HUES48 (cell line): ENCODE measurements around the gene AGAP3.

ENCODE experiments used
- H3K27ac ChIP-seq: one replicate; pipeline ENCODE4 v1.7.0; 2013; ENCODE audit warnings: low read depth, low read length, inconsistent platforms
- H3K27me3 ChIP-seq: 2 replicates; pipeline ENCODE4 v1.6.1; 2013; ENCODE audit warnings: mild to moderate bottlenecking, low read length; ENCODE audit not compliant: control insufficient read depth, insufficient read depth
- H3K36me3 ChIP-seq: 2 replicates; pipeline ENCODE4 v1.6.1; 2013; ENCODE audit warnings: low read length; ENCODE audit not compliant: control insufficient read depth, insufficient read depth
- H3K4me1 ChIP-seq: 2 replicates; pipeline ENCODE4 v1.6.1; 2013; ENCODE audit warnings: mild to moderate bottlenecking, low read length; ENCODE audit not compliant: control insufficient read depth, insufficient read depth
- H3K4me3 ChIP-seq: 2 replicates; pipeline ENCODE4 v1.5.1; 2013; ENCODE audit warnings: mild to moderate bottlenecking, low read depth, low read length
- H3K9ac ChIP-seq: 2 replicates; pipeline ENCODE4 v1.6.1; 2013; ENCODE audit warnings: mild to moderate bottlenecking, low read depth, low read length, moderate library complexity
- H3K9me3 ChIP-seq: 2 replicates; pipeline ENCODE4 v1.6.1; 2013; ENCODE audit warnings: low read length; ENCODE audit not compliant: control insufficient read depth, insufficient read depth

The AGAP3 gene

DNA sequence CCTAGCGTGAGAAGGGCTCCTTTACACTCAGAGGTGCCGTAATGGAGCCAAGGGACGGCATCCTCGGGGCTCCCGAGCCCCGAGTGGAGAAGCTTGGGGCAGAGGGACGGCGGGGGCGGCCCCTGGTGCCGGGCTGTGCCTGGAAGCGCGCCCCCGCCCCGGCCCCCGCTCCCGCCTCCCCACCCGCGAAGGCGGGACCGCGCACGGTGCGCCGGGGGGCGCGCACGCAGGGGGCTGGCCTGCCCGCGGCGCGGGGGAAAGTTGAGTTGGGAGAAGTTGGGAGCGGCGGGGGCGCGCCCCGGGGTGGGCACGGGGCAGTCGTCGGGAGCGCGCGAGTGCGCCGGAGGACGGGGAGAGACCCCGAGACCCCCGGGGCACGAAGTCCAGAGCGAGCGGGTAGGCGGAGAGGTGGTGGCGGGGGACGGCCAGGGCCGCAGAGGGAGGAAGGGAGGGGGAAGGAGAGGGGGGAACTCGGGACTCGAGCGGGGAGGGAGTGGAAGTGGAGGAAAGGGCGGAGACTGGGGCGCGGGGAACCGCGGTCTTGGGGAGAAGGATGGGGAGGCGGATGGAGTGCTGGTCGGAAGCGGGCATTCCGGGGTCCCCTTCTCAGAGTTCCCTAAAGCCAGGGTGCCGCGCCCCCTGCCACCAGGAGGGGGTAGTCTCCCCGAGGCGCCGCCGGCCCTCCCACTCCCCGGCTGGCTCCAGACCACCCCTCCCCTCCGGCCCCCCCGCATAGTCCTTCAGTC, 26.7 kb upstream of the AGAP3 start, which contains the start of gene SLC4A2:
Gene SLC4A2 (plus strand): TSS at position 223 of the 746 bp plus-strand sequence. CDS start 2,399 bp downstream, outside the sequence.
- peaks cover 4% of the 10 kb centered on the region; the same call in 1 of the 2 replicates for H3K27me3 ChIP-seq
- H3K4me1 ChIP-seq: peaks cover 44% of the 10 kb centered on the region
- H3K27ac ChIP-seq: peak within 1 kb of the TSS; percentile 91
- H3K36me3 ChIP-seq: peaks cover 2% of the 10 kb centered on the region
- H3K9me3 ChIP-seq: no peaks in the 10 kb centered on the region
- H3K4me3 ChIP-seq: peak within 1 kb of the TSS; percentile 86
- H3K9ac ChIP-seq: peak within 1 kb of the TSS; percentile 13; the same call in 1 of the 2 replicates

DNA sequence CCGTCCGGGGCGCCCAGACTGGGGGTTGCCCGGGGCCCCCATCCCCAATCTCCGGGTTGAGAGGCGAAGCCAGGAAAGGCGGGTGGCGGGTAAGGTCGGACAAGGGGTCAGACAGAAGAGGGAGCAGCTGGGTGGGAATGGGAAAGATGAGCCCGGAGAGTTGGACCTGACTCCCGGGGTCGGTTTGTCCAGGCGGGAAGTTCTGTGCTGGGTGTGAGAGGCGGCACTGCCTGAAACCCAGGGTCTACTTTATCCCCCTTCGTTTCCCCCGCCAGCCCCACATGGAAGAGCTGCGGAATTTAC, 26.2 kb upstream of the AGAP3 start:
- peak overlapping the region; percentile 91 for H3K27ac ChIP-seq
- H3K27me3 ChIP-seq: peaks cover 4% of the 10 kb centered on the region; the same call in 1 of the 2 replicates
- peaks cover 44% of the 10 kb centered on the region for H3K4me1 ChIP-seq
- peak overlapping the region; percentile 86 for H3K4me3 ChIP-seq
- peak overlapping the region; percentile 13; the same call in 1 of the 2 replicates for H3K9ac ChIP-seq
- H3K9me3 ChIP-seq: no peaks in the 10 kb centered on the region
- H3K36me3 ChIP-seq: peaks cover 7% of the 10 kb centered on the region

DNA sequence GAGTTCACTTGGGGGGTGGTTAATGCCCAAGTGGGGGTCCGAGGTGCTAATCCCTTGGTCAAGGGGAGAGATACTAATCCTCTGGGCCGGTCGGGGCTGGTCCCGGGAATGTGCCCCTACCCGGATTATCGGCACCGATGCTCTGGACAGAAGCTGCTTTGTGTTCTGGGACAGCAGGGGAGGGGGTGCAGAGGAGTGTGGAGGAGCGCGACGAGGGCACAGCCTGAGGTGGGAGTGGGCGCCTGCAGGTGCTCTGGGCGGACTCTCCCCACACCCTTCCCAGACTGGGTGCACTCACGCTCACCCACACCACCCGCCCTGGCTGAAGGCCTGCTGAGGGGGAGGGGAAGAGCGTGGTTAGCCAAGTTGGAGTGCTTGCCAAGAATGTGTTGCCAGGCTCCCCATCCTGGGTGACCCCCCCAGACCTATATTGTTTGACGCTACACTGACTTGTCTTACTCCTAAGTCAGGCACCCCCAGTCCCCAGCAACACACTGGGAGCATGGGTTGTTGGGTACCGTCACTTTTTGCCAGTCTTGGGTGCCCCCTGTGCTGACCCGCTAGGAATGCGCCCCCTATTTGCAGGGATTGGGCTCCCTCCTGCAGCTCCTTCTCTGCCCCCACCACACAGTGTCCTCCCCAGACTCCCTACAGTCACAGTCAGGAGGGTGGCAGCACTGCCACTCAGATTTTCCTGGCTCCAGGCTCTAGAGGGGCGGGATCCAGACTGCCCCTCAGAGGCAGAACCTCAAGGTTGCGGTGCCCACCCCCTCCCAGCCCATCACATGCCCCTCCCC, 25.7 kb upstream of the AGAP3 start:
- peak overlapping the region; percentile 91 for H3K27ac ChIP-seq
- H3K27me3 ChIP-seq: peaks cover 4% of the 10 kb centered on the region; the same call in 1 of the 2 replicates
- no peaks in the 10 kb centered on the region for H3K9me3 ChIP-seq
- H3K4me1 ChIP-seq: peaks cover 44% of the 10 kb centered on the region
- peak overlapping the region; percentile 86 for H3K4me3 ChIP-seq
- H3K9ac ChIP-seq: peak overlapping the region; percentile 13; the same call in 1 of the 2 replicates
- peaks cover 12% of the 10 kb centered on the region for H3K36me3 ChIP-seq

DNA sequence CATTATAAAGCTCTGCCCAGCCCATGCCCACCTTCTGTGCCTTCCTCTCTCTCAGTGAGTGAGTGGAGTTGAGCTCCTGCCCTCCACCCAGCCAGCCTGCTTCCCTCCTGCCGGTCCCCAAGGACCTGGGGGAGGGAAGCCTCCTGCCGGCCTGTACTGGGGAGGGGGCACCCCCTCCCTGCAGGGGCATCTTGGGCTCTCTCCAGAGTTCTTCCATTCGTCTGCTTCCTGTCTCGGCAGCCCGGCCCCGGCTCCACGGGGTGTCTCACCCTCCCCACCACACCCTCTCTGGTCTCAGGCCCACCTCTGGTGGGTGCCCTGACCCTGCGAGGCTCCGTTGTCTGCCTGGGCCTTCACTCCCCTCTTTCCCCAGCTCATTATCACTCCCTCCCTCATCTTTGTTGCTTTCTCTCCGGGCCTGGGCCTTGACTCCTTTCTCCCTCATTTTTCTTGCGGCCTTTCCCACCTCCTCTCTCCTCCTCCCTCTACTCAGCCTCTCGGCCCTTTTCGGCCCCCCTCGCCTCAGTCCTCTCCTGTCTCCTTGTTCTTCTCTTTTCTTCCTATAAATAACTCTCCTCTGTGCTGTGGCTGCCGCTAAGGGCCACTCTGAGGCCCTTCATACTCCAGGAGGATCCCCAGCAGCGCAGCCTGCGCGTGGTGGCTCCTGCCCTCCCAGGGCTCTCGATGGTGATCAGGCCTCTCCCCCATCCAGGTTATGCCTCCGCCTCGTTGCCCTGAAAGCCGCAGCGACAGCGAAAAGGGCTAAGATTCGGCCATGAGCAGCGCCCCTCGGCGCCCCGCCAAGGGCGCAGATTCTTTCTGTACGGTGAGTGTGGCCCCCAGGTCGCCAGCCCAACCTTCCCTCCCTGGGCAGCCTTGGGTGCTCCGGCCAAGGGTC, 24.8 kb upstream of the AGAP3 start:
- Histone ChIP-seq H3K27ac (peak overlapping the region; percentile 91), H3K36me3 (peaks cover 20% of the 10 kb centered on the region), H3K4me1 (peaks cover 42% of the 10 kb centered on the region), H3K27me3 (peaks cover 2% of the 10 kb centered on the region; the same call in 1 of the 2 replicates), H3K4me3 (peak overlapping the region; percentile 86), H3K9ac (no peak overlapping the region; the same call in 1 of the 2 replicates), H3K9me3 (no peaks in the 10 kb centered on the region)

DNA sequence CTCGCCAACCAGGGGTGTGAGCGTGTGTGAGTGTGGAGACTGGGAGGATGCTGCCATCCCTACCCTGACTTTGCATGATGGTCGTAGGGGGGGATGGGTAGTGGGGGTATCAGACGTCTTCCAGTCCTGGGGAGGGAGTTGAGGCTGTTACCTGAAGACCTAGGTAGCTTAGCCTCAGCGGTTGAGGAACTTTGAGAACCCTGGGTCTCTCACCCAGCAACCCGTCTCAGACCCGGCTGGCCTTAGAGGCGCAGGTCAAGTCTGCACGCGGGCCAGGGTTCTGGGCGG, 24.2 kb upstream of the AGAP3 start:
- peak overlapping the region; percentile 86 for H3K4me3 ChIP-seq
- peaks cover 36% of the 10 kb centered on the region for H3K4me1 ChIP-seq
- H3K9ac ChIP-seq: no peak overlapping the region; the same call in 1 of the 2 replicates
- H3K9me3 ChIP-seq: no peaks in the 10 kb centered on the region
- H3K27ac ChIP-seq: peak overlapping the region; percentile 91
- H3K36me3 ChIP-seq: peaks cover 26% of the 10 kb centered on the region
- H3K27me3 ChIP-seq: no peaks in the 10 kb centered on the region

DNA sequence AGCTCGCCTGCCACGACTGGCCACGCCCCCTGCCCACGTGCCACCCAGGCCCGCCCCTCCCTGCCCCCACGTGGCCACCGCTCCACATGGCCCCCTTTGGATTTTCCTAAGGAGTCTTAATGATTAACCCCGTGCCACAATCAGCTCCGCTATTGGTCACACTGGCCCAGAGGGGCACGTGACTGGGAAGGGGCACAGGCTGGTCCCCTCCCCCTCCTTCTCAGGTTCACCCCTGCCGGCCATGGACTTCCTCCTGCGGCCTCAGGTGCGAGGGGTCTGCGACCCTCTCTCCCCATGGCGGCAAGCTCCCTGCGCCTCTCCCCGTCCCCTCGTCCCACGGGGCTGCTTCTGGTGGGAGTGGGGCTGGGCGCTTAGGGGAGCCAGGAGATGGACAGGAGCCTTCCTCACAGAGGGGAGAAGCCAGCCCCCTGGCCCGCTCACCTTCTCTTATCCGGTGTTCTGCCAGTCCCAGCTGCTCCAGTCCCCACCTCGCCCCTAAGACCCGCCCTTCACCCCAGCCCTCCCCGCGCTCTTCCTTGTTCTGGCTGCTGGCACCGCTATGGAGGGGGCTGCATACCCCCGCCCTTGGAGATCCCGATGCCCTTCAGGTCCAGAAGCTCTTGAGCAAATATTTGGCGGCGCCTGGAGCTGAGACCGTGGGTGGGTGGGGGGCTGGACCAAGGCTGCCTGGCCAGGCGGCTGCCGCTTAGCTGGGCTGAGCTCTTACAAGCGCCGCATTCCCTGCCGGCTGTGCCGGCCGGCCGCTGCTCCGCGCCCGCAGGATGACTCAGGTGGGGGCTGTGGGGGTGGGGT, 23.7 kb upstream of the AGAP3 start:
- H3K27me3 ChIP-seq: no peaks in the 10 kb centered on the region
- peak overlapping the region; percentile 55; the same call in 1 of the 2 replicates for H3K9ac ChIP-seq
- peaks cover 38% of the 10 kb centered on the region for H3K4me1 ChIP-seq
- H3K4me3 ChIP-seq: peak overlapping the region; percentile 71
- peaks cover 31% of the 10 kb centered on the region for H3K36me3 ChIP-seq
- no peaks in the 10 kb centered on the region for H3K9me3 ChIP-seq
- H3K27ac ChIP-seq: peak overlapping the region; percentile 91

DNA sequence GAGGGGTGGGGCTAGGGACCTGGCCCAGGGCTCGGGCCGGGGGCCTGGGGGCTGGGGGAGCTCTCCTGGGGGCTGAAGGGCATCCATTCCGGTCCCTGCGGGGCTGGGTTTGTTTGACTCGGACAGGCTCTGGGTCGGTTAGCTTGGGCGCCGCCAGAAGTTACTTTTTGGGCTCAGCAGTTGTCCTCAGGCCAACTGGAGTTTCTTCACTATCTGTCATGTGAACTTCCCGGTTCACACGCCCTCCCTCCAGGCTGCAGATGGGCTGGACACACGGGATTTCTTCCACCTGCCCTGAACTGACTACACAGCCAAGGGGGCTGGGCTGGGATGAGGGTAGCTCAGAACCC, 23.1 kb upstream of the AGAP3 start:
- H3K4me3 ChIP-seq: peak overlapping the region; percentile 71
- peak overlapping the region; percentile 91 for H3K27ac ChIP-seq
- peaks cover 37% of the 10 kb centered on the region for H3K36me3 ChIP-seq
- H3K9ac ChIP-seq: no peak overlapping the region
- peaks cover 41% of the 10 kb centered on the region for H3K4me1 ChIP-seq
- H3K9me3 ChIP-seq: no peaks in the 10 kb centered on the region
- H3K27me3 ChIP-seq: no peaks in the 10 kb centered on the region

DNA sequence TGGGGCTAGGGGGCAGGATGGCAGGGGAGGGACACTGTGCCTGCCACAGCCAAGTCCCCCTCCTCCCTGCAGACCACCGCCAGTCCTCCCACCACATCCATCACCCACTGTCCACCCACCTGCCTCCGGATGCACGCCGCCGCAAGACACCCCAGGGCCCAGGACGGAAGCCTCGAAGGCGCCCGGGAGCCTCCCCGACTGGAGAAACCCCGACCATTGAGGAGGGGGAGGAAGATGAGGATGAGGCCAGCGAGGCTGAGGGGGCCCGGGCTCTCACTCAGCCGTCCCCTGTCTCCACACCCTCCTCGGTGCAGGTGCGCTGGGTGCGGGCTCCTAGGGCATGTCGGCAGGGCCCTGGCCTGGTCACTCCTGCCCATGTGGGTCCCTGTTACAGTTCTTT, 21.8 kb upstream of the AGAP3 start:
- Histone ChIP-seq H3K4me1 (peaks cover 31% of the 10 kb centered on the region), H3K27ac (no peak overlapping the region), H3K9me3 (no peaks in the 10 kb centered on the region), H3K27me3 (no peaks in the 10 kb centered on the region), H3K9ac (no peak overlapping the region), H3K4me3 (no peak overlapping the region), H3K36me3 (peaks cover 48% of the 10 kb centered on the region)

DNA sequence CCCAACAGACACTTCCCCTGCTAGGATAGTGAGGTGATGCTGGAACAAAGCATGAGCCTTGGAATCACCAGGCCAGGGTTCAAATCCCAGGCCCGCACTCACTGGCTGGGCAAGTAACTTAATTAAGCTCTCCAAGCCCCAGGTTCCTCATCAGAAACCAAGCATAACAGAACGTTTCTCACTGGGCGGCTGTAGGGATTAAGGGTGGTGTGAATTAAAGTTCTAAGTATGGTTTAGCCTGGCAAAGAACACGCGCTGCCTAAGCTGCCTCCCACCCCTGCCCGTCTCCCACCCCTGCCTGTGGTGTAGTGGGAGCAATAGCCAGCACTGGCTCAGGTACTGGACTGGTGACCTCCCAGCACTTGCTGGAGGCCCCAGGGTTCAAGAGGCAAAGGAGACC, 21.3 kb upstream of the AGAP3 start:
- no peak overlapping the region for H3K27ac ChIP-seq

DNA sequence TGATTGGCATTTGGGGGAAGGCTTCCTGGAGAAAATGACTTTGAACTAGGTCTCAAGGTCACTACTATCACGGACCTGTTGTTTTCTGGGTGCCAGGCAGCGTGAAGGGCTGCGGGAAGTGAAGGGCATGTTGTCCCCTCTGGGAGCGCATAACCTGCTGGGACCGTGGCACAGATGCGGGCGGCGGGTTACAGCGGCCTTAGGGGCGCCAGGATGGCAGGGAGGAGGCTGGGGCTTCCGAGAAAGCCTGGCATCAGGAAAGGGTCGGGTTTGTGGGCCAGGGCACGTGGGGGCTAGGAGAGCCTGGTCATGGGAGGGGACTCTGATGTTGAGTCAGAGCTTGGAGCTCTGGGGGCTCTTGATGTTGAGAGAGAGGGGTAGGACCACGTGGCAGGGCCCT, 20.8 kb upstream of the AGAP3 start:
- H3K27me3 ChIP-seq: no peaks in the 10 kb centered on the region
- no peak overlapping the region for H3K4me3 ChIP-seq
- peaks cover 29% of the 10 kb centered on the region for H3K4me1 ChIP-seq
- no peaks in the 10 kb centered on the region for H3K9me3 ChIP-seq
- no peak overlapping the region for H3K27ac ChIP-seq
- peaks cover 59% of the 10 kb centered on the region for H3K36me3 ChIP-seq
- no peak overlapping the region for H3K9ac ChIP-seq

More for the DNA sequence above, 21.3 kb upstream of the AGAP3 start:
- no peaks in the 10 kb centered on the region for H3K9me3 ChIP-seq
- no peaks in the 10 kb centered on the region for H3K27me3 ChIP-seq
- H3K9ac ChIP-seq: no peak overlapping the region
- peaks cover 53% of the 10 kb centered on the region for H3K36me3 ChIP-seq
- peaks cover 31% of the 10 kb centered on the region for H3K4me1 ChIP-seq
- H3K4me3 ChIP-seq: no peak overlapping the region
